ENCODE data around the gene BICDL2.

BICDL2 gene

GRCh38 chr16:3049921-3050481 is 13.3 kb upstream of the BICDL2 start:
- 91% methylated on average over 26 of the region's 26 CpGs for WGBS, 2 experiments
- Histone ChIP-seq H3K27me3 (ENCODE audit: control insufficient read depth, insufficient read depth, low read length, poor library complexity, severe bottlenecking) (peaks cover 42% of the 10 kb centered on the region), H3K36me3 (ENCODE audit: control insufficient read depth, insufficient read depth, low read length) (no peaks in the 10 kb centered on the region)

GRCh38 chr16:3047387-3047720 is 10.6 kb upstream of the BICDL2 start:
- Histone ChIP-seq H3K27ac (ENCODE audit: insufficient read depth, low read depth, low read length, poor library complexity, severe bottlenecking) (no peak overlapping the region), H3K4me3 (ENCODE audit: insufficient read depth, low read depth, low read length) (no peak overlapping the region), H3K36me3 (ENCODE audit: control insufficient read depth, insufficient read depth, low read length) (no peaks in the 10 kb centered on the region), H3K9me3 (ENCODE audit: control insufficient read depth, low read length) (no peaks in the 10 kb centered on the region), H3K27me3 (ENCODE audit: control insufficient read depth, insufficient read depth, low read length, poor library complexity, severe bottlenecking) (peaks cover 63% of the 10 kb centered on the region), H3K4me1 (ENCODE audit: control insufficient read depth, insufficient read depth, low read length) (no peaks in the 10 kb centered on the region)
- 31 to 33% methylated on average over 13 of the region's 13 CpGs for WGBS, 2 experiments

More at GRCh38 chr16:3049921-3050481, 13.3 kb upstream of the BICDL2 start:
- Histone ChIP-seq H3K9me3 (ENCODE audit: control insufficient read depth, low read length) (no peaks in the 10 kb centered on the region), H3K4me3 (ENCODE audit: insufficient read depth, low read depth, low read length) (no peak overlapping the region), H3K4me1 (ENCODE audit: control insufficient read depth, insufficient read depth, low read length) (no peaks in the 10 kb centered on the region), H3K27ac (ENCODE audit: insufficient read depth, low read depth, low read length, poor library complexity, severe bottlenecking) (no peak overlapping the region)

- no peaks in the 10 kb centered on the region for H3K9me3 ChIP-seq (ENCODE audit: control insufficient read depth, low read length)
- peaks cover 63% of the 10 kb centered on the region for H3K27me3 ChIP-seq (ENCODE audit: control insufficient read depth, insufficient read depth, low read length, poor library complexity, severe bottlenecking)
- H3K27ac ChIP-seq (ENCODE audit: insufficient read depth, low read depth, low read length, poor library complexity, severe bottlenecking) = no peak overlapping the region
- peak overlapping the region; percentile 56 for H3K4me3 ChIP-seq (ENCODE audit: insufficient read depth, low read depth, low read length)
- H3K4me1 ChIP-seq (ENCODE audit: control insufficient read depth, insufficient read depth, low read length) = no peaks in the 10 kb centered on the region
- WGBS, 2 experiments = 1 to 2% methylated on average over 54 of the region's 54 CpGs
- H3K36me3 ChIP-seq (ENCODE audit: control insufficient read depth, insufficient read depth, low read length) = no peaks in the 10 kb centered on the region
Measured at GRCh38 chr16:3046641-3047386, 10.1 kb upstream of the BICDL2 start.

- 0% methylated on average over 86 of the region's 86 CpGs for WGBS, 2 experiments
- Histone ChIP-seq H3K9me3 (ENCODE audit: control insufficient read depth, low read length) (no peaks in the 10 kb centered on the region), H3K27ac (ENCODE audit: insufficient read depth, low read depth, low read length, poor library complexity, severe bottlenecking) (no peak within 1 kb of the TSS), H3K4me1 (ENCODE audit: control insufficient read depth, insufficient read depth, low read length) (no peaks in the 10 kb centered on the region), H3K36me3 (ENCODE audit: control insufficient read depth, insufficient read depth, low read length) (no peaks in the 10 kb centered on the region), H3K27me3 (ENCODE audit: control insufficient read depth, insufficient read depth, low read length, poor library complexity, severe bottlenecking) (peaks cover 63% of the 10 kb centered on the region), H3K4me3 (ENCODE audit: insufficient read depth, low read depth, low read length) (peak within 1 kb of the TSS; percentile 56)
Measured at GRCh38 chr16:3045758-3046640, 9.3 kb upstream of the BICDL2 start, which contains the start of gene MMP25. Gene MMP25 (plus strand): TSS chr16:3046561. CDS start chr16:3046918, 357 bp downstream.

- no peaks in the 10 kb centered on the region for H3K9me3 ChIP-seq (ENCODE audit: control insufficient read depth, low read length)
- WGBS, 2 experiments = 90 to 93% methylated on average over 5 to 6 of the region's 6 CpGs
- peaks cover 64% of the 10 kb centered on the region for H3K27me3 ChIP-seq (ENCODE audit: control insufficient read depth, insufficient read depth, low read length, poor library complexity, severe bottlenecking)
- no peaks in the 10 kb centered on the region for H3K36me3 ChIP-seq (ENCODE audit: control insufficient read depth, insufficient read depth, low read length)
- no peaks in the 10 kb centered on the region for H3K4me1 ChIP-seq (ENCODE audit: control insufficient read depth, insufficient read depth, low read length)
- H3K27ac ChIP-seq (ENCODE audit: insufficient read depth, low read depth, low read length, poor library complexity, severe bottlenecking) = no peak overlapping the region
- H3K4me3 ChIP-seq (ENCODE audit: insufficient read depth, low read depth, low read length) = no peak overlapping the region
Measured at GRCh38 chr16:3044708-3045107, 8.0 kb upstream of the BICDL2 start.

GRCh38 chr16:3042376-3042775 is 5.6 kb upstream of the BICDL2 start:
- Histone ChIP-seq H3K36me3 (ENCODE audit: control insufficient read depth, insufficient read depth, low read length) (no peaks in the 10 kb centered on the region), H3K9me3 (ENCODE audit: control insufficient read depth, low read length) (no peaks in the 10 kb centered on the region), H3K4me3 (ENCODE audit: insufficient read depth, low read depth, low read length) (no peak overlapping the region), H3K4me1 (ENCODE audit: control insufficient read depth, insufficient read depth, low read length) (no peaks in the 10 kb centered on the region), H3K27ac (ENCODE audit: insufficient read depth, low read depth, low read length, poor library complexity, severe bottlenecking) (no peak overlapping the region), H3K27me3 (ENCODE audit: control insufficient read depth, insufficient read depth, low read length, poor library complexity, severe bottlenecking) (peaks cover 69% of the 10 kb centered on the region)
- WGBS, 2 experiments = 80 to 94% methylated on average over 3 of the region's 3 CpGs

- no peaks in the 10 kb centered on the region for H3K4me1 ChIP-seq (ENCODE audit: control insufficient read depth, insufficient read depth, low read length)
- no peaks in the 10 kb centered on the region for H3K36me3 ChIP-seq (ENCODE audit: control insufficient read depth, insufficient read depth, low read length)
- 88 to 90% methylated on average over 5 of the region's 5 CpGs for WGBS, 2 experiments
- no peak overlapping the region for H3K4me3 ChIP-seq (ENCODE audit: insufficient read depth, low read depth, low read length)
- no peak overlapping the region for H3K27ac ChIP-seq (ENCODE audit: insufficient read depth, low read depth, low read length, poor library complexity, severe bottlenecking)
- no peaks in the 10 kb centered on the region for H3K9me3 ChIP-seq (ENCODE audit: control insufficient read depth, low read length)
- peaks cover 68% of the 10 kb centered on the region for H3K27me3 ChIP-seq (ENCODE audit: control insufficient read depth, insufficient read depth, low read length, poor library complexity, severe bottlenecking)
Measured at GRCh38 chr16:3038896-3039295, 2.2 kb upstream of the BICDL2 start.

- H3K36me3 ChIP-seq (ENCODE audit: control insufficient read depth, insufficient read depth, low read length) = no peaks in the 10 kb centered on the region
- WGBS, 2 experiments = 65 to 69% methylated on average over 11 of the region's 11 CpGs
- H3K27me3 ChIP-seq (ENCODE audit: control insufficient read depth, insufficient read depth, low read length, poor library complexity, severe bottlenecking) = peaks cover 66% of the 10 kb centered on the region
- H3K4me3 ChIP-seq (ENCODE audit: insufficient read depth, low read depth, low read length) = no peak overlapping the region
- no peaks in the 10 kb centered on the region for H3K9me3 ChIP-seq (ENCODE audit: control insufficient read depth, low read length)
- no peaks in the 10 kb centered on the region for H3K4me1 ChIP-seq (ENCODE audit: control insufficient read depth, insufficient read depth, low read length)
- H3K27ac ChIP-seq (ENCODE audit: insufficient read depth, low read depth, low read length, poor library complexity, severe bottlenecking) = no peak overlapping the region
Measured at GRCh38 chr16:3038256-3038655, 1.5 kb upstream of the BICDL2 start.

GRCh38 chr16:3035972-3036725 is 595 bp downstream of the BICDL2 start:
- Histone ChIP-seq H3K4me1 (ENCODE audit: control insufficient read depth, insufficient read depth, low read length) (no peaks in the 10 kb centered on the region), H3K4me3 (ENCODE audit: insufficient read depth, low read depth, low read length) (no peak overlapping the region), H3K36me3 (ENCODE audit: control insufficient read depth, insufficient read depth, low read length) (no peaks in the 10 kb centered on the region), H3K27ac (ENCODE audit: insufficient read depth, low read depth, low read length, poor library complexity, severe bottlenecking) (no peak overlapping the region), H3K9me3 (ENCODE audit: control insufficient read depth, low read length) (no peaks in the 10 kb centered on the region), H3K27me3 (ENCODE audit: control insufficient read depth, insufficient read depth, low read length, poor library complexity, severe bottlenecking) (peaks cover 74% of the 10 kb centered on the region)
- 9 to 10% methylated on average over 40 of the region's 40 CpGs for WGBS, 2 experiments
